ENCODE results near the gene RSAD1. TPM values are rescaled to one million over a fixed set of nuclear protein-coding genes. Genes with fewer than 3 reads are reported as not detected.

Gene RSAD1
- total and polyA plus RNA-seq, 11 donors = 30.9 to 50.0 (median 42.8) TPM

DNA sequence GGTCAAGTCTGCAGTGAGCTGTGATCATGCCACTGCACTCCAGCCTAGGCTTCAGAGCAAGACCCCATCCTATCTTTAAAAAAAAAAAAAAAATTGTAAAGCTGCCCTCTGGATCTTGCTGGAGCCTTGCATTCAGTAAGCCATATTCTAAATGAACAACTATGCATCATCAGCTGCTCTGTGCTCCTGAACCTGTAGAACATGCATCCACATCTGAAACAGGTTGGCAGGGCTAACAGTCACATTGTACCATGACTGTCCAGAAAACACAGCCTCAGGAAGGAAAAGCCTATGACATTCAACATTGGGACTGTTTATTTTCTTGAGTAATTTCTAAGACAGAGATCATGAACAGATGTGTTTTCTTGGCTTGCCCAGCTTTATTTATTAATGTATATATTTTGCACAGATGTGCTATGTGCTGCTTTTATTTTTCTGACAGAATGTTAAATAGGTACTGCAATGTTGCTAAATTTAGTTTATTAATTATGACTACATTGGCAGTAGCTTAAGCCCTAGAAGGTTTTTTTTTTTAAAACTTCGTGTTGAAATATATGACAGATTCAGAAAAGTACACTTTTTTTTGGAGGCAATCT lies 32.8 kb upstream of the RSAD1 start:
- no peak for DNase-seq
- H3K4me1 ChIP-seq = peaks cover 0 to 22% (median 9%) of the 10 kb centered on the region in 12 donors
- no peaks in the 10 kb centered on the region for H3K27me3 ChIP-seq
- TF ChIP-seq POLR2A (IDR thresholded peaks at IDR 0.05) (no peak), CTCF (IDR thresholded peaks at IDR 0.05) (no peak)
- ATAC-seq = no peak
- H3K36me3 ChIP-seq = no peaks in the 10 kb centered on the region
- H3K9me3 ChIP-seq = no peaks in the 10 kb centered on the region
- intact Hi-C loops (cut with DNase I) = no loop called here
- 27 to 59% (median 52%) methylated on average over 1 of the region's 1 CpG for WGBS, 4 donors
- no peak overlapping the region for H3K4me3 ChIP-seq
- no peak overlapping the region for H3K27ac ChIP-seq

GRCh38 chr17:50447870-50448595 lies 30.6 kb upstream of the RSAD1 start:
- no peak for TF ChIP-seq CTCF (IDR thresholded peaks at IDR 0.05)
- TF ChIP-seq POLR2A (IDR thresholded peaks at IDR 0.05) = no peak
- no peak for DNase-seq
- 64 to 81% (median 76%) methylated on average over 7 of the region's 7 CpGs for WGBS, 4 donors
- Histone ChIP-seq H3K4me3 (no peak overlapping the region), H3K9me3 (no peaks in the 10 kb centered on the region), H3K4me1 (peaks cover 0 to 19% (median 8%) of the 10 kb centered on the region in 12 donors), H3K27me3 (no peaks in the 10 kb centered on the region), H3K36me3 (no peaks in the 10 kb centered on the region), H3K27ac (no peak overlapping the region)
- peak; percentile 6 to 64 (median 46) for ATAC-seq
- intact Hi-C loops (cut with DNase I) = no loop called here

DNA sequence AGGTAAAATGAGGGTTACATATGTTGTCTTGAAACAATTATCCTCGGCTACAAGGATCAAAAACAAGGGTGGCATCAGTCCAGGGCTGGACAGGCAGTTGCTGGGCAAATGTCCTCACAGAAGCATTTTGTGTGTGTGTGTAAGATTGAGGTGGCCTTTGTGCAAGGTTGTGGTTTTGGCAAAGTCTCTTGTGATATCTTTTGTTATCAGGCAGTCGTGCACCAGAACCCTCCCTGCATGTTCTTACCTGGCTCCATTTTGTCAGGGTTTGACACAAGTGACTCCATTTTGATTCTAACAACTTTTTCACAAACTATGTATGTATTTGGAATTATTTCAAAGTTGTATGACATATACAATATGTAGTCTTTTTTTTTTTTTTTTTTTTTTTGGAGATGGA lies 30.0 kb upstream of the RSAD1 start:
- no peak overlapping the region for H3K4me3 ChIP-seq
- no peaks in the 10 kb centered on the region for H3K27me3 ChIP-seq
- 46 to 53% (median 51%) methylated on average over 2 of the region's 2 CpGs for WGBS, 4 donors
- H3K36me3 ChIP-seq = no peaks in the 10 kb centered on the region
- intact Hi-C loops (cut with DNase I) = no loop called here
- peaks cover 0 to 13% (median 2%) of the 10 kb centered on the region in 12 donors for H3K4me1 ChIP-seq
- ATAC-seq (no peak), DNase-seq (no peak)
- H3K9me3 ChIP-seq = no peaks in the 10 kb centered on the region
- TF ChIP-seq POLR2A (IDR thresholded peaks at IDR 0.05) = no peak
- no peak for TF ChIP-seq CTCF (IDR thresholded peaks at IDR 0.05)
- H3K27ac ChIP-seq = no peak overlapping the region

- Histone ChIP-seq H3K4me1 (peaks cover 0 to 9% (median 0%) of the 10 kb centered on the region in 12 donors), H3K4me3 (no peak overlapping the region), H3K27me3 (no peaks in the 10 kb centered on the region), H3K9me3 (no peaks in the 10 kb centered on the region), H3K36me3 (no peaks in the 10 kb centered on the region), H3K27ac (no peak overlapping the region)
- 81 to 84% (median 82%) methylated on average over 7 of the region's 7 CpGs for WGBS, 4 donors
- no peak for ATAC-seq
- no peak for TF ChIP-seq CTCF (IDR thresholded peaks at IDR 0.05)
- no peak for TF ChIP-seq POLR2A (IDR thresholded peaks at IDR 0.05)
- DNase-seq = no peak
- intact Hi-C loops (cut with DNase I) = no loop called here
Measured at GRCh38 chr17:50451943-50452629, 26.6 kb upstream of the RSAD1 start.

Data from heart left ventricle (tissue), 16 donors.